GM12878 (cell line): ENCODE measurements around the gene RBM19. TPM values are rescaled to one million over a fixed set of nuclear protein-coding genes. Genes with fewer than 3 reads are reported as not detected.

ENCODE experiments used
- ATAC-seq: fragments of 200-7000 bp; cut with Tn5 transposase; 3 replicates; pipeline ENCODE4 v1.9.1; 2020; ENCODE audit warnings: mild to moderate bottlenecking, moderate library complexity
- BruUV-seq: library from RNA; stranded (reverse); fragments of 400-500 nt; replicated peaks from 2 replicates; lab custom pipeline; 2021; lab: Mats Ljungman, UMichigan
- CTCF ChIA-PET: fragments of 300-600 bp; sonication (Branson Sonifier 250); formaldehyde crosslinking; extraction: SDS; loops from one replicate; lab custom pipeline; 2021; ENCODE audit warnings: inconsistent platforms; lab: Yijun Ruan, JAX
- POLR2A ChIA-PET: fragments of 350-600 bp; formaldehyde crosslinking; extraction: SDS; loops from one replicate; lab custom pipeline; 2021; ENCODE audit warnings: inconsistent platforms; lab: Charles Lee
- RAD21 ChIA-PET: fragments of 300-600 bp; sonication (Branson Sonifier 250); formaldehyde crosslinking; loops from one replicate; lab custom pipeline; 2023; ENCODE audit warnings: antibody characterized with exemption; ENCODE audit not compliant: unreplicated experiment; lab: Charles Lee
- SMC1A ChIA-PET: fragments of 300-600 bp; sonication (Branson Sonifier 250); formaldehyde crosslinking; loops from one replicate; lab custom pipeline; 2023; ENCODE audit not compliant: unreplicated experiment, uncharacterized antibody; lab: Charles Lee
- DNase-seq: peaks from one replicate; pipeline ENCODE4 v3.0.0-alpha.2; 2011; ENCODE audit warnings: low read depth, low spot score
- FAIRE-seq: peaks from 3 replicates; lab custom pipeline; 2011; peaks lifted over from hg19 to GRCh38; lab: Jason Lieb, UNC
- H2AFZ ChIP-seq: 2 replicates; pipeline ENCODE4 v1.6.0; 2011; ENCODE audit warnings: low read depth, low read length, control low read depth; ENCODE audit not compliant: control insufficient read depth
- H3K27ac ChIP-seq: 2 replicates; pipeline ENCODE4 v1.5.1; 2011; ENCODE audit warnings: control low read depth; ENCODE audit not compliant: control insufficient read depth, insufficient read depth
- H3K27me3 ChIP-seq, 2 experiments: replicated peaks in 1 of 2; 2 replicates each; pipeline versions ENCODE4 v1.6.0 to v1.6.1; 2011; ENCODE audit warnings: low read length in 1 of 2; ENCODE audit not compliant: control insufficient read depth in 2 of 2, insufficient read depth in 2 of 2
- H3K36me3 ChIP-seq, 2 experiments: 2 replicates each; pipeline ENCODE4 v1.5.1; 2011; ENCODE audit warnings: low read length in 1 of 2; ENCODE audit not compliant: control insufficient read depth in 2 of 2, insufficient read depth in 2 of 2
- H3K4me1 ChIP-seq: 2 replicates; pipeline ENCODE4 v1.6.1; 2011; ENCODE audit warnings: mild to moderate bottlenecking, low read length, moderate library complexity, mixed read lengths; ENCODE audit not compliant: control insufficient read depth, insufficient read depth
- H3K4me2 ChIP-seq: 2 replicates; pipeline ENCODE4 v1.6.0; 2011; ENCODE audit warnings: control low read depth; ENCODE audit not compliant: control insufficient read depth, insufficient read depth
- H3K4me3 ChIP-seq: fragments of 200-600 bp; sonication (generic); 2 replicates; pipeline ENCODE4 v1.5.1; 2016
- H3K79me2 ChIP-seq: 2 replicates; pipeline ENCODE4 v1.6.0; 2011; ENCODE audit warnings: low read length; ENCODE audit not compliant: control insufficient read depth, insufficient read depth
- H3K9ac ChIP-seq: 2 replicates; pipeline ENCODE4 v1.8.0; 2011; ENCODE audit warnings: low read length, control low read depth, mixed read lengths; ENCODE audit not compliant: control insufficient read depth, insufficient read depth
- H3K9me3 ChIP-seq: replicated peaks from 3 replicates; pipeline ENCODE4 v1.5.1; 2011; ENCODE audit warnings: mild to moderate bottlenecking, low read length; ENCODE audit not compliant: control insufficient read depth, insufficient read depth
- H4K20me1 ChIP-seq: 2 replicates; pipeline ENCODE4 v1.6.0; 2011; ENCODE audit not compliant: control insufficient read depth, insufficient read depth
- ATF3 ChIP-seq: IDR thresholded peaks from 2 replicates; pipeline ENCODE4 v1.6.1; 2011; ENCODE audit warnings: low read depth, mild to moderate bottlenecking, low read length, moderate library complexity, borderline replicate concordance; ENCODE audit errors: extremely low read depth
- BMI1 ChIP-seq: fragments of 450-650 bp; IDR thresholded peaks from 2 replicates; pipeline ENCODE4 v1.6.1; 2016; ENCODE audit warnings: mild to moderate bottlenecking, moderate library complexity, borderline replicate concordance
- CBFB ChIP-seq: IDR thresholded peaks from 2 replicates; pipeline ENCODE4 v1.6.1; 2016; ENCODE audit warnings: antibody characterized with exemption, low read depth
- DPF2 ChIP-seq: fragments of 450-650 bp; IDR thresholded peaks from 2 replicates; pipeline ENCODE4 v1.6.1; 2017; ENCODE audit warnings: mild to moderate bottlenecking
- HDAC2 ChIP-seq: fragments of 200-600 bp; sonication (generic); IDR thresholded peaks from 2 replicates; pipeline ENCODE4 v1.6.1; 2017
- HDGF ChIP-seq: fragments of 450-650 bp; IDR thresholded peaks from 2 replicates; pipeline ENCODE4 v1.6.1; 2016; ENCODE audit warnings: antibody characterized with exemption
- MTA2 ChIP-seq: fragments of 450-650 bp; IDR thresholded peaks from 2 replicates; pipeline ENCODE4 v1.6.1; 2016; ENCODE audit warnings: low read depth, mild to moderate bottlenecking, moderate library complexity
- NFIC ChIP-seq: IDR thresholded peaks from 2 replicates; pipeline ENCODE4 v1.6.1; 2012; ENCODE audit warnings: low read depth, mild to moderate bottlenecking, inconsistent platforms, low read length, moderate library complexity
- NR2F1 ChIP-seq: fragments of 450-650 bp; conservative IDR thresholded peaks from 2 replicates; pipeline ENCODE4 v1.6.1; 2017; ENCODE audit warnings: mild to moderate bottlenecking
- POLR2A ChIP-seq: IDR thresholded peaks from 2 replicates; pipeline ENCODE4 v1.6.1; 2011; ENCODE audit warnings: low read depth, mild to moderate bottlenecking, low read length
- RAD21 ChIP-seq: IDR thresholded peaks from 2 replicates; pipeline ENCODE4 v1.6.1; 2011; ENCODE audit warnings: mild to moderate bottlenecking, low read depth, low read length, moderate library complexity; ENCODE audit not compliant: insufficient read depth
- RAD51 ChIP-seq: fragments of 450-650 bp; IDR thresholded peaks from 2 replicates; pipeline ENCODE4 v1.6.1; 2016; ENCODE audit warnings: moderate library complexity, mild to moderate bottlenecking, inconsistent platforms
- RUNX3 ChIP-seq: IDR thresholded peaks from 2 replicates; pipeline ENCODE4 v1.6.1; 2012; ENCODE audit warnings: low read length, inconsistent platforms
- SMAD1 ChIP-seq: fragments of 450-650 bp; IDR thresholded peaks from 2 replicates; pipeline ENCODE4 v1.6.1; 2018; ENCODE audit warnings: mild to moderate bottlenecking, low read depth; ENCODE audit not compliant: partially characterized antibody
- TCF7 ChIP-seq: IDR thresholded peaks from 2 replicates; pipeline ENCODE4 v1.6.1; 2014; ENCODE audit warnings: antibody characterized with exemption, borderline replicate concordance
- ZNF24 ChIP-seq: fragments of 450-650 bp; IDR thresholded peaks from 2 replicates; pipeline ENCODE4 v1.6.1; 2017; ENCODE audit warnings: antibody characterized with exemption, mild to moderate bottlenecking
- ZZZ3 ChIP-seq: IDR thresholded peaks from 2 replicates; pipeline ENCODE4 v1.6.1; 2011; ENCODE audit warnings: low read depth; ENCODE audit not compliant: control insufficient read depth, insufficient read length
- WGBS: methylation state at CpG from one replicate; pipeline ENCODE4 v1.1.6; 2016; ENCODE audit warnings: low lambda C conversion rate; ENCODE audit not compliant: insufficient replicate concordance, insufficient coverage; ENCODE audit errors: missing lambda C conversion rate; 5-methylcytosine and 5-hydroxymethylcytosine counted together
- in situ Hi-C: fragments of 300-500 bp; cut with MboI; formaldehyde crosslinking; loops from 9 replicates; pipeline ENCODE4 v1.14.3; 2018; ENCODE audit warnings: mixed read lengths
- intact Hi-C: fragments of 100-400 bp; cut with micrococcal nuclease; formaldehyde crosslinking; loops from one replicate; pipeline ENCODE4 v1.14.2; 2022; ENCODE audit not compliant: unreplicated experiment
- polyA plus RNA-seq, 11 experiments: library from polyadenylated mRNA; depleted of rRNA in 4 of 11; unstranded in 6 of 11; stranded (reverse) in 5 of 11; fragments of >200 nt; fragmentation: Nextera tagmentation in 4 of 11; fragmentation: Illumina TruSeq in 1 of 11; extraction: Ambion mirVana in 4 of 11; extraction: Trizol in 1 of 11; gene quantifications; 1 replicate in 1 of 11; 2 replicates in 10 of 11; pipeline versions ENCODE4 v1.2.1 to v1.2.3, GENCODE V29; 2011 to 2016; ENCODE audit warnings: inconsistent platforms in 2 of 11, missing spikeins in 2 of 11, low read depth in 1 of 11
- total RNA-seq, 4 experiments: library from RNA; depleted of rRNA in 3 of 4; stranded (reverse); fragments of >200 nt in 3 of 4; fragmentation: Illumina TruSeq in 1 of 4; extraction: Trizol in 1 of 4; gene quantifications; 2 replicates each; pipeline versions ENCODE4 v1.2.1 to v1.2.3, GENCODE V29; 2013 to 2021

RBM19 gene
- total and polyA plus RNA-seq, 10 of the 15 experiments (the other 5 are each of a cell fraction or from before 2014, with no cell fraction given), result 4.2 to 42.9 (median 28.4) TPM

DNA sequence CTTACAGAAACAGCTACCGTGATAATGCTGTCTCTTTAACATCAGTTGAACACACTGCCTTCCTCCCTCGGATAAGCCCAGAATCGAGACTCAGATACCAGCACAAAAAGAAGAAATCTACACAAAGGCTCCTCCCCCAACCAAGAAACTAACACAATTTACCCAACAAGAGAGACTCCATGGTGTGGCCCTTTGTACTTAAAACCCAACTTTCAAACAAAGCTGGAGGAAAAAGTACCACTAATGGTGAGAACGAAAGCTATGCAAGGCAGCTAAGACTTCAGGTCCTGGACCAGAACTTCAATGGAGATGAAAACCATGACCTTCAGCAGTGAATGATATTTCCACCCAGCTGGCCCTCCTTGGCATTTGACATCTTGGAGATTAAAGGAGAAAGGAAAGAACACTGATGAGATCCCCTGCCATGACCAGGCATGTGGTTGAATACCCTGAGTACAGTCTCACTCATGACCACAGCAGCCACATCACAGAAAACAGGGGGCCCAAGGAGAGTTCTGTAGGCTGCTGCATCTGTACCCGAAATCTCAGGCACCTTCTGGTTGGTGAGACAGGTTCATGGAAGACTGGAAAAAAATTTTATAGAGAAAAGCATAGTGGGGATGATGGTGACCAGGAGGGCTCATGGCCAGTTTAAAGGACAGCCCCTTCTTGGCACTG lies 36.7 kb downstream of the RBM19 start:
- ChIA-PET CTCF (interaction anchor here (1.6 kb wide), 1 partner anchor 12 kb away, joined by 6 read pairs; no protein-coding TSS in a partner anchor), RAD21 (no interaction called here), SMC1A (no interaction called here), POLR2A (interaction anchor here (1.0 kb wide), 1 partner anchor 10 kb away, joined by 3 read pairs; no protein-coding TSS in a partner anchor)
- H3K9me3 ChIP-seq, result no peaks in the 10 kb centered on the region
- no peak overlapping the region for H3K4me3 ChIP-seq
- no peak overlapping the region for H2AFZ ChIP-seq
- H3K27me3 ChIP-seq, result no peaks in the 10 kb centered on the region
- no peak for TF ChIP-seq RAD21
- no peak for TF ChIP-seq POLR2A
- TF ChIP-seq TCF7, result peak; percentile 20; the same call in 1 of the 2 replicates
- peak; percentile 41 for TF ChIP-seq RUNX3
- TF ChIP-seq NFIC, result no peak
- 83% methylated on average over 5 of the region's 5 CpGs for WGBS
- peaks cover 4 to 7% of the 10 kb centered on the region in 2 experiments; a peak in 3 of 4 replicates for H3K36me3 ChIP-seq
- H3K9ac ChIP-seq, result no peak overlapping the region
- H3K79me2 ChIP-seq, result no peaks in the 10 kb centered on the region
- H4K20me1 ChIP-seq, result no peaks in the 10 kb centered on the region
- in situ Hi-C loops (no loop called here), intact Hi-C loops (no loop called here)
- no peak overlapping the region for H3K27ac ChIP-seq
- DNase-seq (no peak), FAIRE-seq (no peak), ATAC-seq (no peak)
- no peak overlapping the region for H3K4me2 ChIP-seq
- H3K4me1 ChIP-seq, result no peaks in the 10 kb centered on the region; the same call in 1 of the 2 replicates
- BruUV-seq, result no TSS peak

- H3K9ac ChIP-seq, result no peak overlapping the region
- in situ Hi-C loops, result no loop called here
- H3K9me3 ChIP-seq, result no peaks in the 10 kb centered on the region
- FAIRE-seq (no peak), ATAC-seq (peak; percentile 58), DNase-seq (no peak)
- intact Hi-C loops, result no loop called here
- 64% methylated on average over 8 of the region's 8 CpGs for WGBS
- no peaks in the 10 kb centered on the region for H3K27me3 ChIP-seq
- SMC1A ChIA-PET, result no interaction called here
- H3K4me1 ChIP-seq, result no peaks in the 10 kb centered on the region; the same call in 1 of the 2 replicates
- POLR2A ChIA-PET, result no interaction called here
- CTCF ChIA-PET, result interaction anchor here (0.5 to 0.6 kb wide), 2 partner anchors 9 to 519 kb away, joined by 3 read pairs; no protein-coding TSS in a partner anchor
- no peak overlapping the region for H3K4me2 ChIP-seq
- no peaks in the 10 kb centered on the region for H3K79me2 ChIP-seq
- no TSS peak for BruUV-seq
- H3K27ac ChIP-seq, result no peak overlapping the region
- H3K4me3 ChIP-seq, result no peak overlapping the region
- RAD21 ChIA-PET, result no interaction called here
- H3K36me3 ChIP-seq, result peaks cover 11 to 16% of the 10 kb centered on the region in 2 experiments; a peak in 3 of 4 replicates
- no peak overlapping the region for H2AFZ ChIP-seq
- no peaks in the 10 kb centered on the region for H4K20me1 ChIP-seq
- TF ChIP-seq DPF2 (no peak), NR2F1 (no peak), MTA2 (no peak), RAD51 (no peak), SMAD1 (no peak), ZZZ3 (no peak), ZNF24 (no peak), BMI1 (no peak), HDGF (no peak), ATF3 (no peak), HDAC2 (no peak), CBFB (no peak)
Measured at GRCh38 chr12:113926788-113927187, 39.3 kb downstream of the RBM19 start.
